Fibroblast of the aortic adventitia (primary cell): ENCODE results near the gene MTX1. TPM values are rescaled to one million over a fixed set of nuclear protein-coding genes. Genes with fewer than 3 reads are reported as not detected.

ENCODE experiments used
- DNase-seq: peaks from one replicate; pipeline ENCODE4 v3.0.0-alpha.2; 2010; ENCODE audit warnings: low read depth
- H3K4me3 ChIP-seq: 2 replicates; pipeline ENCODE4 v1.5.1; 2011; ENCODE audit warnings: low read depth, mild to moderate bottlenecking, control low read depth, low read length, moderate library complexity
- total RNA-seq: library from RNA; depleted of rRNA; stranded (reverse); fragments of >200 nt; gene quantifications from 2 replicates; pipeline ENCODE4 v1.2.3, GENCODE V29; 2012; ENCODE audit warnings: low replicate concordance
- TF ChIP-seq, protein P1 (sequence below): IDR thresholded peaks from 2 replicates; pipeline ENCODE4 v1.5.1; 2011; ENCODE audit warnings: mild to moderate bottlenecking, low read length, control low read depth, inconsistent platforms; ENCODE audit not compliant: insufficient read depth

Gene MTX1
- total RNA-seq, 1 donor: 26.1 TPM

DNA sequence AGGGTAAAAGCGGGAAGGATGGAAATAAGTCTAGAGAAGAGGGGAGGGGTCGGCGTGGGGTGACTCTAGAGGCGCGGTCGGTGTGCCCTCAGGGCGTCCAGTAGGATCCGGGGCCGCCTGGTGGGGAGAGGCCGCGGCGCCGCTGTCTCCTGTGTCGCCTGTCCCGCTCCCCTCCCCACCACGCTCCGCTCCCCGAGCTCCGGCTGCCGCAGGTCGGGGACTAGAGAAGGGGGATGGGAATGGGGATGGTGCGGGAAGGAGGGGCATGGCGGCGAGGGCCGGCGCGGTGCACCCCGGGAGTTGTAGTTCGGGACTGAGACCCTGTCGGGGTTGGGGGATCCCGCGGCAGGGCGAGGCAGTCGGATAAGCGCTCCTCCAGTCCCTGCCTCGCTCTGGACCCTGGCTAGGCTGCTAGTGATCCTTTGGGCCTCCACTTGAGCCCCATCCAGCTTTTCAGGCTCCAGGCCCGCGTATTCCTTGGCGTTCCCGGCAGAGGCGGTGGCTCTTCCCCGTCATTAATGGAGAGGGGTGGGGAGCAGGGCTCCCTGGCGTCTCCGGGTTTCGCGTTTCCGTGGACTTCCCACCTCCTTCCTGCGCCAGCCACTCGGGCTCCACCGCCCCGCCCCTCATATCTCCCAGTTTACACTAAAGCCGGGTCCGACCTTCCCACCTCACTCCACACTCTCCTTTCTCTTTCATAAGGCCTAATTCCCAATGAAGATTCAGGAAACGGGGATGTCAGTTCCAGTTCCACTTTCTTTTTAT lies 46.9 kb downstream of the MTX1 start, which contains the start of gene ENTREP3:
Gene ENTREP3, minus strand, starts transcription at position 241 of the 765 bp plus-strand sequence. CDS start 606 bp downstream, outside the sequence.
- TF ChIP-seq, protein P1, sequence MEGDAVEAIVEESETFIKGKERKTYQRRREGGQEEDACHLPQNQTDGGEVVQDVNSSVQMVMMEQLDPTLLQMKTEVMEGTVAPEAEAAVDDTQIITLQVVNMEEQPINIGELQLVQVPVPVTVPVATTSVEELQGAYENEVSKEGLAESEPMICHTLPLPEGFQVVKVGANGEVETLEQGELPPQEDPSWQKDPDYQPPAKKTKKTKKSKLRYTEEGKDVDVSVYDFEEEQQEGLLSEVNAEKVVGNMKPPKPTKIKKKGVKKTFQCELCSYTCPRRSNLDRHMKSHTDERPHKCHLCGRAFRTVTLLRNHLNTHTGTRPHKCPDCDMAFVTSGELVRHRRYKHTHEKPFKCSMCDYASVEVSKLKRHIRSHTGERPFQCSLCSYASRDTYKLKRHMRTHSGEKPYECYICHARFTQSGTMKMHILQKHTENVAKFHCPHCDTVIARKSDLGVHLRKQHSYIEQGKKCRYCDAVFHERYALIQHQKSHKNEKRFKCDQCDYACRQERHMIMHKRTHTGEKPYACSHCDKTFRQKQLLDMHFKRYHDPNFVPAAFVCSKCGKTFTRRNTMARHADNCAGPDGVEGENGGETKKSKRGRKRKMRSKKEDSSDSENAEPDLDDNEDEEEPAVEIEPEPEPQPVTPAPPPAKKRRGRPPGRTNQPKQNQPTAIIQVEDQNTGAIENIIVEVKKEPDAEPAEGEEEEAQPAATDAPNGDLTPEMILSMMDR: no peak
- peak within 1 kb of the TSS; percentile 84 for H3K4me3 ChIP-seq
- peak; percentile 82 for DNase-seq

DNA sequence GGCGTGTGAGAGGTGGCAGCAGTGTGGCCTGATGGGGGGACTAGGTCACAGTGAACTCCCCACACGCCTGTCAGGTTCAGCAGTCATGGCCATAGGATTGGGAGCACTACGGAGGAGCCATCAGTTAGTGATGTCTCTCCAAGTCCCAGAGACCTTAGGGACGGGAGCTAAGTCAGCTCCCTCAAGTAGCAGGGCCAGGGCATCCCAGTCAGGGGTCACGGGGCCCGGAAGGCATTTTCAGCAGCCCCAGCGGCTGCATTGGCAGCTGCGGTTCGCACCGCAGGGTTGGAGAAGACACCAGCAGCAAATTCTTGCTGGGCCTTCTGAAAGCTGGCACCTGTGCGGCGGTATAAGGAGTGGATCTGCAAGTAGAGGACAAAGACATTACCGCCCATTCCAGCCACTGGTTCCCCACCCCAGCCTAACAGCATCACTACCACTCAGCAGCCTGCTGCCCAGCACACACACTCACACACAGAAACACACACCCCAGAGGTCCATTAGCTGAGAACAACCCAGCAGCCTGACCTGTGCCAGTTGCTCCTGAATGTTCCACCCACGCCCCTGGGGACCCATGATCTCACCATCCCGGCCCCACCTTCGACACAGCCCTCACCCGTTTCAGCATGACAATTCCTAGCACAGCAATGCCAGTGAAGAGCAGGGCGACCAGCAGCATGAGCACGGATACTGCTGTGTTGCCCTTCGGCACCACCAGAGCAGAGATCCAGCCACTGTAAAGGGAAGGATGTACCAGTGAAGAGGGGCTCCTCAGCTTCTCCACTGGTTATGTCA lies 47.8 kb downstream of the MTX1 start:
- no peak for DNase-seq
- H3K4me3 ChIP-seq: peak overlapping the region; percentile 44
- TF ChIP-seq, protein P1: no peak

- TF ChIP-seq, protein P1: no peak
- no peak for DNase-seq
- H3K4me3 ChIP-seq: no peak overlapping the region
Measured at GRCh38 chr1:155260276-155260675, 51.8 kb downstream of the MTX1 start.

- peak overlapping the region; percentile 98 for H3K4me3 ChIP-seq
- TF ChIP-seq, protein P1: no peak
- DNase-seq: peak; percentile 17
Measured at GRCh38 chr1:155261493-155261851, 53.0 kb downstream of the MTX1 start.

DNA sequence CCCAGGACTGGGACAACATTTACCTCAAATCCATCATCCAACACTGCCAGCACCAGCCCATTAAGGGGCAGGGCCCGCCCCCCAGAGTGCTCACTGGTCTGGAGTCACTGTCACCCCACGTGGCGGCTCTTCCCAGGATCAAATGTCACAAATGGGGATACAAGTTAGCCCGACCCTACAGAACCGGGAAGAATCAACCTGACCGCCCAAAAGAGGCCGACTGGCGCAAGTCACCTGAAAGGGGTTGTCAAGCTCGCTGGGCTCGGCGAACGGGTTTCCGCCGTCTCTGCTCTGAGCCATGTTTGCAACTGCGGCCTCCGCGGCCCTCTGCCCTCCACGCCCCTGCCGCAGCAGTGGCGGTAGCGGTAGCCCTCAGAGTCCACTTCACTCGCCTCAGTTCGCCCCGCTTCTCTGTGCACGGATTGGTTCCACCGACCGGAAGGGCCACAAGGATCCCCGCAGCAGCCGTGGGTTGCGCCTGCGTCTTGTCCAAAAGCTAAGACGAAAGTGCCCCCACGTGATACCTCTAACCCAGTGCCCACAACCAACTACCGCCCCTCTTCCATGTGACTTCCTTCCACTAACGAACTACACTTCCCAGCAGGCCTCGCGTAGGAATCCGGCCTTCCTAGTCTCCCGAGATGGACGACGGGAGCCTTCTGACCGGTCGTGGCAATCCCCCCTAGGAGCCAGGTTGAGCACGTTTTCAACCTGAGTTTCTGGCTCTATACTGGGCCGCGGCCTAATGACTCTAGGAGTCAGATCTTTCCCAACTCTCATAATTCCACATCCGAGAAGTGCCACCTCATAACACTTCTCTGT lies 53.6 kb downstream of the MTX1 start, which contains the start of gene SCAMP3:
Gene SCAMP3, minus strand, starts transcription at position 509 of the 822 bp plus-strand sequence. Its CDS starts 209 bp downstream, at position 300.
- TF ChIP-seq, protein P1: no peak

DNA sequence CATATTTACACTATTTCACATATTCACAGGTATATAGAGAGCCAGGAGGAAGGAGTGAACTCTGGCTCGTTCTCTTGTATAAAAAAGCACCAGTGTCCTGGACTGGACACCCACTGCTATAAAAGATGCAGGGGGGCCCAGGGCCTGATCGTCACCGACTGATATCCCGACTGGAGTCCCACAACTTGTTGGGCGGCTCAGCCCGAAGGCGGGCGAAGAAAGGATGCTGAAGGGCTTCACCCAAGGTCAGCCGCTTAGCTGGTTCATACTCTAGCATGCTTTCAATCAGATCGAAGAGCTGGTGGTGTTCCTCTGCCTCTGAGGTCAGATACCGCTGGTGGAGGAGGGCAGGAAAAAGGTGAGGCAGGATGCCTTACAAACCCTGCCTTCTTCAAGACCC lies 54.6 kb downstream of the MTX1 start:
- TF ChIP-seq, protein P1: no peak
- DNase-seq: no peak
- no peak overlapping the region for H3K4me3 ChIP-seq

More for the DNA sequence above, 53.6 kb downstream of the MTX1 start, which contains the start of gene SCAMP3:
- peak within 1 kb of the TSS; percentile 98 for H3K4me3 ChIP-seq
- peak; percentile 99 for DNase-seq

Other genes starting within 250 kb of the MTX1 start
- gene PYGO2, start 246.9 kb upstream of the MTX1 start, total RNA-seq: 7.8 and 18.0 TPM in 2 replicates
- 111 and 167 TPM in 2 replicates for gene SHC1, start 237.9 kb upstream of the MTX1 start, total RNA-seq
- gene CKS1B, start 234.0 kb upstream of the MTX1 start, total RNA-seq: 24.0 and 80.7 TPM in 2 replicates
- 5.2 and 17.7 TPM in 2 replicates for gene FLAD1, start 225.4 kb upstream of the MTX1 start, total RNA-seq
- not detected in 2 replicates for gene LENEP, start 215.1 kb upstream of the MTX1 start, total RNA-seq
- 14.0 and 15.4 TPM in 2 replicates for gene ZBTB7B, start 205.9 kb upstream of the MTX1 start, total RNA-seq
- 0.09 TPM in 1 of 2 replicates, not detected in the other for gene DCST2, start 174.9 kb upstream of the MTX1 start, total RNA-seq
- gene DCST1, start 174.9 kb upstream of the MTX1 start, total RNA-seq: not detected in 2 replicates
- 39.0 and 69.9 TPM in 2 replicates for gene ADAM15, start 157.4 kb upstream of the MTX1 start, total RNA-seq
- gene EFNA4, start 145.0 kb upstream of the MTX1 start, total RNA-seq: 2.4 and 5.3 TPM in 2 replicates
- gene EFNA3, start 129.9 kb upstream of the MTX1 start, total RNA-seq: 0.90 TPM in 1 of 2 replicates, not detected in the other
- gene EFNA1, start 80.8 kb upstream of the MTX1 start, total RNA-seq: 0.16 and 0.54 TPM in 2 replicates
- gene SLC50A1, start 72.8 kb upstream of the MTX1 start, total RNA-seq: 25.6 and 39.3 TPM in 2 replicates
- gene DPM3, start 68.2 kb upstream of the MTX1 start, total RNA-seq: 26.1 and 46.3 TPM in 2 replicates
- gene KRTCAP2, start 35.4 kb upstream of the MTX1 start, total RNA-seq: 29.8 and 100 TPM in 2 replicates
- gene TRIM46, start 34.8 kb upstream of the MTX1 start, total RNA-seq: 5.2 and 13.2 TPM in 2 replicates
- gene THBS3, start 798 bp upstream of the MTX1 start, total RNA-seq: 29.3 and 41.1 TPM in 2 replicates
- gene ENTREP3, start 46.8 kb downstream of the MTX1 start, total RNA-seq: 9.0 and 9.3 TPM in 2 replicates
- gene SCAMP3, start 53.7 kb downstream of the MTX1 start, total RNA-seq: 12.5 and 47.6 TPM in 2 replicates
- 29.7 and 53.7 TPM in 2 replicates for gene CLK2, start 64.8 kb downstream of the MTX1 start, total RNA-seq
- gene HCN3, start 68.8 kb downstream of the MTX1 start, total RNA-seq: 0.08 and 1.4 TPM in 2 replicates
- not detected in 2 replicates for gene PKLR, start 92.7 kb downstream of the MTX1 start, total RNA-seq
- gene FDPS, start 100.2 kb downstream of the MTX1 start, total RNA-seq: 153 and 600 TPM in 2 replicates
- 6.7 and 23.0 TPM in 2 replicates for gene RUSC1, start 112.2 kb downstream of the MTX1 start, total RNA-seq